ENCODE measurements around the gene NT5C3B.

The NT5C3B gene

GRCh38 chr17:41870627-41871026 is 34.6 kb upstream of the NT5C3B start:
- H3K4me2 ChIP-seq (ENCODE audit: low read depth, low read length, poor library complexity, severe bottlenecking): no peak overlapping the region
- H3K9me2 ChIP-seq (replicated peaks; ENCODE audit: insufficient read depth, low read length): no peaks in the 10 kb centered on the region
- H3K4me3 ChIP-seq (ENCODE audit: insufficient read depth, low read length, poor library complexity, severe bottlenecking): no peak overlapping the region
- H3K9ac ChIP-seq (ENCODE audit: low read length): no peak overlapping the region
- H3K36me3 ChIP-seq (ENCODE audit: low read length): peaks cover 13% of the 10 kb centered on the region; the same call in 1 of the 2 replicates
- H2AFZ ChIP-seq (ENCODE audit: low read depth, low read length, severe bottlenecking): no peak overlapping the region
- H4K20me1 ChIP-seq (ENCODE audit: low read depth, low read length): no peaks in the 10 kb centered on the region
- H3F3A ChIP-seq (ENCODE audit: insufficient read depth): peaks cover 21% of the 10 kb centered on the region
- H3K27me3 ChIP-seq (ENCODE audit: low read length): no peaks in the 10 kb centered on the region
- TF ChIP-seq CTCF (IDR thresholded peaks at IDR 0.05; ENCODE audit: insufficient read depth, low read length, poor library complexity, severe bottlenecking) (no peak), EZH2phosphoT487 (conservative IDR thresholded peaks at IDR 0.05; ENCODE audit: low read length) (no peak)
- no peaks in the 10 kb centered on the region for H3K9me3 ChIP-seq (ENCODE audit: insufficient read depth, low read length)
- no peaks in the 10 kb centered on the region for H3K79me2 ChIP-seq (ENCODE audit: insufficient read depth, low read length)
- no peak overlapping the region for H3K27ac ChIP-seq (ENCODE audit: low read depth, low read length)

GRCh38 chr17:41870097-41870496 is 34.1 kb upstream of the NT5C3B start:
- H3K27ac ChIP-seq (ENCODE audit: low read depth, low read length): no peak overlapping the region
- H3K36me3 ChIP-seq (ENCODE audit: low read length): peaks cover 13% of the 10 kb centered on the region; the same call in 1 of the 2 replicates

GRCh38 chr17:41869426-41869825 is 33.4 kb upstream of the NT5C3B start:
- no peak overlapping the region for H3K4me2 ChIP-seq (ENCODE audit: low read depth, low read length, poor library complexity, severe bottlenecking)
- H3K27ac ChIP-seq (ENCODE audit: low read depth, low read length): no peak overlapping the region
- H3F3A ChIP-seq (ENCODE audit: insufficient read depth): peaks cover 21% of the 10 kb centered on the region
- no peak overlapping the region for H2AFZ ChIP-seq (ENCODE audit: low read depth, low read length, severe bottlenecking)
- TF ChIP-seq EZH2phosphoT487 (conservative IDR thresholded peaks at IDR 0.05; ENCODE audit: low read length): no peak
- TF ChIP-seq CTCF (IDR thresholded peaks at IDR 0.05; ENCODE audit: insufficient read depth, low read length, poor library complexity, severe bottlenecking): no peak
- no peaks in the 10 kb centered on the region for H3K9me2 ChIP-seq (replicated peaks; ENCODE audit: insufficient read depth, low read length)
- no peaks in the 10 kb centered on the region for H3K27me3 ChIP-seq (ENCODE audit: low read length)
- peaks cover 6% of the 10 kb centered on the region for H3K79me2 ChIP-seq (ENCODE audit: insufficient read depth, low read length)
- no peaks in the 10 kb centered on the region for H4K20me1 ChIP-seq (ENCODE audit: low read depth, low read length)
- H3K4me3 ChIP-seq (ENCODE audit: insufficient read depth, low read length, poor library complexity, severe bottlenecking): no peak overlapping the region
- H3K36me3 ChIP-seq (ENCODE audit: low read length): peaks cover 13% of the 10 kb centered on the region; the same call in 1 of the 2 replicates
- H3K9ac ChIP-seq (ENCODE audit: low read length): no peak overlapping the region
- H3K9me3 ChIP-seq (ENCODE audit: insufficient read depth, low read length): no peaks in the 10 kb centered on the region

More at GRCh38 chr17:41870097-41870496, 34.1 kb upstream of the NT5C3B start:
- Histone ChIP-seq H3K9me3 (ENCODE audit: insufficient read depth, low read length) (no peaks in the 10 kb centered on the region), H3K79me2 (ENCODE audit: insufficient read depth, low read length) (no peaks in the 10 kb centered on the region), H4K20me1 (ENCODE audit: low read depth, low read length) (no peaks in the 10 kb centered on the region), H3K4me2 (ENCODE audit: low read depth, low read length, poor library complexity, severe bottlenecking) (no peak overlapping the region), H3K4me3 (ENCODE audit: insufficient read depth, low read length, poor library complexity, severe bottlenecking) (no peak overlapping the region), H3F3A (ENCODE audit: insufficient read depth) (peaks cover 21% of the 10 kb centered on the region), H2AFZ (ENCODE audit: low read depth, low read length, severe bottlenecking) (no peak overlapping the region), H3K9ac (ENCODE audit: low read length) (no peak overlapping the region), H3K9me2 (replicated peaks; ENCODE audit: insufficient read depth, low read length) (no peaks in the 10 kb centered on the region), H3K27me3 (ENCODE audit: low read length) (no peaks in the 10 kb centered on the region)
- TF ChIP-seq CTCF (IDR thresholded peaks at IDR 0.05; ENCODE audit: insufficient read depth, low read length, poor library complexity, severe bottlenecking) (no peak), EZH2phosphoT487 (conservative IDR thresholded peaks at IDR 0.05; ENCODE audit: low read length) (no peak)
